Activated CD4-positive, alpha-beta T cell treated with anti-CD3 and anti-CD28 coated beads, Interleukin-2, amount 50 U/mL, for 4 hours (primary cell): ENCODE data around the gene ASB14.

Experiments
- DNase-seq, 2 experiments: peaks; one replicate each; pipeline ENCODE4 v3.0.0-alpha.2; 2020

Gene ASB14

GRCh38 chr3:57257678-57258077 is 34.8 kb downstream of the ASB14 start:
- DNase-seq, result no peak

DNA sequence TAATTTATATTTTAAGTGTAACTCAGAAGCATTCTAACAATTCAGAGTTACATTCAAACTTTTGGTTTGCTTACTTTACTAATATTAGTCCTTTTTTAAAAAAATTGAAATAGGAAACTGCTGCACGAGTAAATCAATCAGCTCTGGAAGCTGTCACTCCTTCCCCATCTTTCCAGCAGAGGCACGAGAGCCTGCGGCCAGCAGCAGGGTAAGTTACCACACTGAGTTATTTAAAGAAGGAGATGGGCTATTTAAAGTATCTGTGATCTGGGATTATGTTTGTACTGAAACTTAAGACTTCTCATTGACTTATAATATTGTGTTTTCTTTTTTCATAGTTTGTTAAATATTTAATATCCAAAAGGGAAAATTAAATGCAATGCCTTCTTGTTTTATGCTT is 35.6 kb downstream of the ASB14 start:
- no peak for DNase-seq

DNA sequence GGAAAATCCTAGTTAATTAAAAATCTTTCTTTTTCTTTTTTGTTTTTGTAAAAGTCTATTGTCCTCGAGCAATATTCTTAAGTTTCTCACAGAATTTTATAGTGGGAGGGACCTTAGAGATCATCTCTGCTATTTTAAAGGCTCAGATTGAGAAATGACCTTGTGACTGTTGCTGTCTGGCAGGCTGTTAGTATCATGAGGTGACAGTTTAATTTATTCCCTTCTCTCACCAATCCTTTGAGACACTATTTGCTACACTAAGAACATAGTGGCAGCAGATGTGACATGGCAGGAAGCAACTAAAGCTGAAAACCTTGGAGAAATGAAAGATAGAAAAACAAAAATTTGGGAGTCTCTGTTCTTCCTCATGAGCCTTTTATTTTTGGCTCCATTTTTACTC is 40.1 kb downstream of the ASB14 start:
- DNase-seq, result no peak

DNA sequence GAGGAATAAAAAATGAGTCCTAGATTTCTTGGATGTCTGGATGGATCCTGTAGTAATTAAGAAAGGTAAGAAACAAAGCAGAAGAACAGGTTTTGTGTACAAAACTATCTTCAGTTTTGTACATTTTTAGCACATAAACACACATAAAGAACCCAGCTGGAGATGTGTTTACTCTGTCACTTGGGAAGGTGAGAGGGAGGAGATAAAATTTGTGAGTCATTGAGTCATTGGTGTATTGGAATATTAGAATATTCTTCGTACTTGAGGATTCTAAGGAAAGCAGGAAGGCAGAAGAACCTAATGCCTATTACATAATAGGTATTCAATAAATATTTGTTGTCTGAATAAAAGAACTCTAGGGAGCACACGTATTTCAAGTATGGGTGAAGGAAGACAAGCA is 47.5 kb downstream of the ASB14 start:
- DNase-seq, result no peak

GRCh38 chr3:57234613-57235575 is 57.6 kb downstream of the ASB14 start:
- DNase-seq, result no peak

GRCh38 chr3:57233799-57234198 is 58.7 kb downstream of the ASB14 start:
- DNase-seq, result no peak

GRCh38 chr3:57230006-57230405 is 62.5 kb downstream of the ASB14 start:
- DNase-seq, result no peak

GRCh38 chr3:57227930-57228751 is 64.3 kb downstream of the ASB14 start:
- peak; percentile 13 to 21 for DNase-seq

DNA sequence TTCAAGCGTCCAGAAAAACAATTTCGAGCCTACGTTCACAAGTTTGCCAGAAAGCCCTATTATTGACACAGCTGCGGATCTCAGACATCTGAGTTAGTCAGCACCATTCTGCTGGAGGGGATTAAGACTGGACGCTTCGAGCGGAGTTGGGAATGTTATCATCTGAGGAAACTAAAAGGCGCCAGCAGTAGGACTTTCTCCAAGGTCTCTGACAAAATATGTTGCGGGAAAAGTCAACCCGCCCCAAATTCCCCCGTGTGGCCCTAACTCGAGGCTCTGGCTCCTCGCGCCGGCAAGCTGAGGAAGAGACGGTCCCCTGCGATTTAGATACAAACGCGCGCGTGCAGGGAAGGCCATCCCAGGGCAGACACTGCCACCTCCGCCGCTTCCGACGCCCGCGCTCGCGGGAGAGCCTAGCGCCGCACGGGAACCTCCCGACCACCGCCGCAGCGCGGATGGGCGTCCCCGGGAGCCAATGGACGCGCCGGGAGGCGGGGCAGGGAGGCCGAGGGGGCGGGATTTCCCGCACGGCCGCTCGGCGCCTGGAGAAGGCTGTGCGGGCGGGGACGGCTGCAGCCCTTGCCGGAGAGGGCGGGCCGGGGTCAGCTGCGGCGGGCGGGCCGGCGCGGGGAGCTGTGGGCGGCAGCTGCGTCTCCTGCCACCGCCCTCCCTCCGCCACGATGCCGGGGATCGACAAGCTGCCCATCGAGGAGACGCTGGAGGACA is 65.1 kb downstream of the ASB14 start, which contains the start of gene APPL1:
TSS of gene APPL1 (plus strand) at position 526 of the 726 bp plus-strand sequence. CDS start at position 681, 155 bp downstream.
- peak; percentile 76 to 78 for DNase-seq

DNA sequence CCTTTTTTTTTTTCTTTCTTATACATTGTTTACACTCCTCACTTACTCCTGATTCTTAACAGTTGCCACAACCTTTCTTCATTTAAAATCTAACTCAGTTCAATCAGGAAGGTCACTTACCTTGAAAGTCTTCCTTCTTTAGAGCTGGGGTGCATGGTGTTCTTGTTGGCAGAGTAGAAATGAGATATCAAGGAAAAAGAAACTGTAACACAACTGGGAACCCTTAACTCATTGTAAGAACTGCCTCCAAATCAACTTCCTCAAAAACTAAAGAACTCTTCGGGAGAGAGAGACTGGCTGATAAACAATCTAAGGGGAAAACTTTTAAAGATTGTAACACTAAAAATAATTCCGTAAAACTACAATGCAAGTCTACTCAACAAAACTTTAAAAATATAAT is 66.3 kb downstream of the ASB14 start:
- no peak for DNase-seq

- no peak for DNase-seq
Observed at GRCh38 chr3:57224856-57225255, 67.6 kb downstream of the ASB14 start.

DNA sequence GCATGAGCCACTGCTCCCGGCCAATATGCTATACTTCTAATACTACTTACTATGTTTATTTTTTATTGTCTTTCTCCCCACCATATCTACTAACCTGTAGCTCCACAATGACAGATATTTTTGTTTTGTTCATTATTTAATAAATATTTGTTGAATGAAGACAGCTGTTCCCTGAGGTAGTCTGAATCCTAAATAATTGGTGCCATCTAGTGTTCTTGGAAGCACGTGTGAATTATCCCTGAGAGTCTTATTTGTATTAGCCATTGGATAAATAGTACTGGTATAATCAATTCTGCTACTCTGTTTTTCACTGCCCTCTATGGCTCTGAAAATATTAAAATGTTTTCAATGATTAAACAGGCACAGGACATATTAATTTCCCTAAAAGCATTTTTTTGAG is 70.6 kb downstream of the ASB14 start:
- DNase-seq, result no peak
